ENCODE measurements around the gene EXOC2. TPM values are rescaled to one million over a fixed set of nuclear protein-coding genes. Genes with fewer than 3 reads are reported as not detected.
A peak's percentile ranks its signal among the peaks of the same experiment; 100 is the strongest.

The EXOC2 gene
- total and polyA plus RNA-seq, 10 of the 15 experiments (the other 5 are each of a cell fraction or from before 2014, with no cell fraction given): 8.7 to 32.8 (median 20.7) TPM

GRCh38 chr6:593139-593906, 99.6 kb downstream of the EXOC2 start:
- peaks cover 0 to 8% of the 10 kb centered on the region in 2 experiments for H3K36me3 ChIP-seq (ENCODE audit: control insufficient read depth in 2 of 2, insufficient read depth in 2 of 2, low read length in 1 of 2)
- H3K27ac ChIP-seq (ENCODE audit: control insufficient read depth, insufficient read depth): no peak overlapping the region
- TF ChIP-seq SREBF1 (IDR thresholded peaks at IDR 0.05; ENCODE audit: low read length): no peak
- no peak for TF ChIP-seq ATF2 (IDR thresholded peaks at IDR 0.05; ENCODE audit: low read length)
- no peak for TF ChIP-seq KAT2A (conservative IDR thresholded peaks at IDR 0.05; ENCODE audit: control insufficient read depth, low read depth, low read length)
- peak; percentile 73 for TF ChIP-seq SMC3 (IDR thresholded peaks at IDR 0.05; ENCODE audit: borderline replicate concordance, low read length)
- 0 out of 2 replicates have a peak, but pooled peaks have one; percentile 39 for TF ChIP-seq RAD51 (IDR thresholded peaks at IDR 0.05)
- no peak for TF ChIP-seq SIN3A (IDR thresholded peaks at IDR 0.05; ENCODE audit: low read depth, low read length)
- TF ChIP-seq RAD21 (IDR thresholded peaks at IDR 0.05; ENCODE audit: insufficient read depth, low read depth, low read length): peak; percentile 81
- TF ChIP-seq LARP7 (IDR thresholded peaks at IDR 0.05): no peak
- TF ChIP-seq FOXM1 (IDR thresholded peaks at IDR 0.05; ENCODE audit: low read depth, low read length): no peak
- peak; percentile 38 to 67 (median 42); a peak in 5 of 6 replicates for TF ChIP-seq CTCF (IDR thresholded peaks at IDR 0.05 in 2 of 3, conservative IDR thresholded peaks at IDR 0.05 in 1 of 3; ENCODE audit: control insufficient read depth in 2 of 3, extremely low read depth in 1 of 3, insufficient read depth in 1 of 3, low read depth in 3 of 3, low read length in 3 of 3)
- no peak for TF ChIP-seq PRDM15 (CRISPR knock-in tag; IDR thresholded peaks at IDR 0.05)
- no peaks in the 10 kb centered on the region for H3K9me3 ChIP-seq (replicated peaks; ENCODE audit: control insufficient read depth, insufficient read depth, low read length)
- WGBS (ENCODE audit: insufficient coverage, insufficient replicate concordance, low lambda C conversion rate, missing lambda C conversion rate): 3% methylated on average over 5 of the region's 5 CpGs
- intact Hi-C loops (cut with micrococcal nuclease; ENCODE audit: unreplicated experiment) (loop anchor here (1.0 to 10.0 kb wide), 6 partner anchors 129 to 841 kb away; no protein-coding TSS in a partner anchor), in situ Hi-C loops (cut with MboI) (no loop called here)
- BruUV-seq (replicated peaks): no TSS peak
- H3K4me2 ChIP-seq (ENCODE audit: control insufficient read depth, insufficient read depth): no peak overlapping the region
- no peaks in the 10 kb centered on the region for H3K79me2 ChIP-seq (ENCODE audit: control insufficient read depth, insufficient read depth, low read length)
- no peaks in the 10 kb centered on the region for H3K27me3 ChIP-seq (replicated peaks in 1 of 2; ENCODE audit: control insufficient read depth in 2 of 2, insufficient read depth in 2 of 2, low read length in 1 of 2)
- H3K9ac ChIP-seq (ENCODE audit: control insufficient read depth, insufficient read depth, low read length): no peak overlapping the region
- POLR2A ChIA-PET: interaction anchor here (1.0 kb wide), 1 partner anchor 204 kb away, joined by 3 read pairs; no protein-coding TSS in a partner anchor
- SMC1A ChIA-PET (ENCODE audit: uncharacterized antibody, unreplicated experiment): interaction anchor here (0.5 to 5.0 kb wide), 45 partner anchors 10 to 880 kb away, joined by 3 to 35 read pairs (median 4); no protein-coding TSS in a partner anchor
- no peak overlapping the region for H3K4me3 ChIP-seq
- no peaks in the 10 kb centered on the region for H4K20me1 ChIP-seq (ENCODE audit: control insufficient read depth, insufficient read depth)
- no peak overlapping the region for H2AFZ ChIP-seq (ENCODE audit: control insufficient read depth, low read depth, low read length)
- FAIRE-seq (peak; percentile 83), ATAC-seq (peak; percentile 85), DNase-seq (ENCODE audit: low read depth, low spot score) (peak; percentile 13)
- H3K4me1 ChIP-seq (ENCODE audit: control insufficient read depth, insufficient read depth, low read length): no peaks in the 10 kb centered on the region
- CTCF ChIA-PET: interaction anchor here (0.6 to 4.0 kb wide), 58 partner anchors 11 to 1003 kb away, joined by 3 to 43 read pairs (median 4); partner anchors contain the start of gene EXOC2
- RAD21 ChIA-PET (ENCODE audit: unreplicated experiment): interaction anchor here (0.6 to 5.6 kb wide), 27 partner anchors 10 to 843 kb away, joined by 3 to 30 read pairs (median 4); no protein-coding TSS in a partner anchor
